CD4-positive, alpha-beta T cell treated with Interleukin-17A for 4 hours (primary cell): ENCODE data around the gene NUAK2.
A peak's percentile ranks its signal among the peaks of the same experiment; 100 is the strongest.

Source experiments
- DNase-seq: peaks from one replicate; pipeline ENCODE4 v3.0.0-alpha.2; 2020; ENCODE audit warnings: mixed read lengths

Gene NUAK2

GRCh38 chr1:205270764-205271163 lies 50.8 kb downstream of the NUAK2 start:
- DNase-seq = no peak

- no peak for DNase-seq
Observed at GRCh38 chr1:205270271-205270670, 51.3 kb downstream of the NUAK2 start.

GRCh38 chr1:205269711-205270110 lies 51.8 kb downstream of the NUAK2 start:
- no peak for DNase-seq

- DNase-seq = no peak
Observed at GRCh38 chr1:205268846-205269680, 52.5 kb downstream of the NUAK2 start.

GRCh38 chr1:205267306-205267902 lies 54.1 kb downstream of the NUAK2 start:
- no peak for DNase-seq

- DNase-seq = no peak
Observed at GRCh38 chr1:205266611-205267305, 54.8 kb downstream of the NUAK2 start.

- DNase-seq = no peak
Observed at GRCh38 chr1:205263580-205264190, 57.9 kb downstream of the NUAK2 start.

GRCh38 chr1:205262731-205263171 lies 58.8 kb downstream of the NUAK2 start:
- no peak for DNase-seq

GRCh38 chr1:205261946-205262691 lies 59.4 kb downstream of the NUAK2 start:
- DNase-seq = no peak

- no peak for DNase-seq
Observed at GRCh38 chr1:205260948-205261732, 60.4 kb downstream of the NUAK2 start.

GRCh38 chr1:205259998-205260397 lies 61.5 kb downstream of the NUAK2 start:
- DNase-seq = no peak

GRCh38 chr1:205259324-205259832 lies 62.2 kb downstream of the NUAK2 start:
- no peak for DNase-seq

GRCh38 chr1:205258719-205259118 lies 62.8 kb downstream of the NUAK2 start:
- no peak for DNase-seq

GRCh38 chr1:205258261-205258691 lies 63.3 kb downstream of the NUAK2 start:
- DNase-seq = no peak

GRCh38 chr1:205257735-205258134 lies 63.8 kb downstream of the NUAK2 start:
- no peak for DNase-seq

GRCh38 chr1:205256951-205257625 lies 64.5 kb downstream of the NUAK2 start:
- DNase-seq = no peak

- DNase-seq = peak; percentile 89
Observed at GRCh38 chr1:205255941-205256780, 65.4 kb downstream of the NUAK2 start.
